HT1080 (cell line): ENCODE data around the gene POLN. TPM values are rescaled to one million over a fixed set of nuclear protein-coding genes. Genes with fewer than 3 reads are reported as not detected.

ENCODE experiments used
- DNase-seq: peaks from one replicate; pipeline ENCODE4 v3.0.0-alpha.2; 2015; ENCODE audit warnings: low read depth
- total RNA-seq: library from RNA; depleted of rRNA; stranded (reverse); fragments of >200 nt; shearing (Covaris generic); gene quantifications from 2 replicates; pipeline ENCODE4 v1.2.3, GENCODE V29; 2014

POLN gene
- total RNA-seq, 1 experiment from 2014 or later: 2.9 TPM

DNA sequence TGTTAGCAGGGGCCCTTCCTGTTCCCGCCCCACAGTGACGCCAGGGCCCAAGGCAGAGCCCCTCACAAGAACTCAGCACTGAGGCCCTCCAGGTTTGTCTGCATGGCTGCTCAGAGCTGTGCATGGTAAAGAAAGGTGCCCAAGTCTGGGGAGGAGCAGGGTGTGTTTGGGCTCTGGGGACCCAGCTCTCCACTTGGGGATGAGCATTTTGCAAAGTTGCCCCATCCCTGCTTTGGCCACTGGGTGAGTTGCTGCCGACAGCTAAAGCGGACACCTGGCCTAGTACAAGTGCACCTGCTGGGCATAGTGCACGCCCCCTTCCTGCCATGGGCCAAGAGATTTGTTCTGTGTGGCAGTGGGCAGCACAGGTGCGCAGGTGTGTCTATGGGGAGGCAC lies 22.0 kb upstream of the POLN start:
- no peak for DNase-seq

DNA sequence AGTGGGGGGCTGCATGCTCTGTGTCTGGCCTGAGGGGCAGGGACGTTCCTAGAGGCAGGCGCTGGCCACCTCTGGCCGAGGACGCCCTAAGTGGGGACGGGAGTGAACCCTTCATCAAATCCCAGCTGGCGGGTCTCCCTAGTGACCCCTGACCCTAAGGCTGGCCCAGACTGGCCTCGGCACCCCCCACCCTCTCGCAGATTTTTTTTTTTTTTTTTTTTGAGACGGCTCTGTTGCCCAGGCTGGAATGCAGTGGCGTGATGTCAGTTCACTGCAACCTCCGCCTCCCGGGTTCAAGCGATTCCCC lies 21.0 kb upstream of the POLN start:
- DNase-seq: no peak

- DNase-seq: peak; percentile 100
Observed at GRCh38 chr4:2262145-2262943, 20.4 kb upstream of the POLN start.

GRCh38 chr4:2261853-2262144 lies 19.9 kb upstream of the POLN start, which contains the start of gene MXD4:
TSS of gene MXD4 (minus strand) at chr4:2262109. CDS start at chr4:2261980, 129 bp downstream.
- no peak for DNase-seq

GRCh38 chr4:2261110-2261852 lies 19.4 kb upstream of the POLN start:
- no peak for DNase-seq

GRCh38 chr4:2260344-2261109 lies 18.6 kb upstream of the POLN start:
- DNase-seq: no peak

- DNase-seq: no peak
Observed at GRCh38 chr4:2259541-2260343, 17.8 kb upstream of the POLN start.

GRCh38 chr4:2259036-2259540 lies 17.2 kb upstream of the POLN start:
- no peak for DNase-seq

GRCh38 chr4:2258091-2259035 lies 16.4 kb upstream of the POLN start:
- DNase-seq: no peak

GRCh38 chr4:2257361-2258081 lies 15.6 kb upstream of the POLN start:
- DNase-seq: no peak

DNA sequence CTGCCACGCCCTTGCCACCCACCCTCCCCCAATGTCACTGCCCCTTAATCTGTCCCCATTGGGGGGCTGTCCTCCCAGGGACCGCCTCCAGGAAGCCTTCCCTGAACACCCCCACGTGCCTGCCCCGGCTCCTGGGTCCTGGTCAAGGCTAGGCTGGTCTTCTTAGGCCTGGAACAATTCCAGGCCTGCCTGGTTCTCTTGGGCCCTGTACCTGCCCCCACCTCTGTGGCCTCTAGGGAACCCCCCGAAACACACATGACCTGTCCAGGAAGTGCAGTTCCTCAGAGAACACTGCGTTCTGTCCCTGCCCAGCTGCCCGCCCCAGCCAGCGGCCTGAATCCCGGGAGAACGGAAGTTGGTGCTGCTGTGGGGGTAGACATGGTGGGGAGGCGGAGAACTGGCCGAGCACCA lies 14.9 kb upstream of the POLN start:
- DNase-seq: no peak

DNA sequence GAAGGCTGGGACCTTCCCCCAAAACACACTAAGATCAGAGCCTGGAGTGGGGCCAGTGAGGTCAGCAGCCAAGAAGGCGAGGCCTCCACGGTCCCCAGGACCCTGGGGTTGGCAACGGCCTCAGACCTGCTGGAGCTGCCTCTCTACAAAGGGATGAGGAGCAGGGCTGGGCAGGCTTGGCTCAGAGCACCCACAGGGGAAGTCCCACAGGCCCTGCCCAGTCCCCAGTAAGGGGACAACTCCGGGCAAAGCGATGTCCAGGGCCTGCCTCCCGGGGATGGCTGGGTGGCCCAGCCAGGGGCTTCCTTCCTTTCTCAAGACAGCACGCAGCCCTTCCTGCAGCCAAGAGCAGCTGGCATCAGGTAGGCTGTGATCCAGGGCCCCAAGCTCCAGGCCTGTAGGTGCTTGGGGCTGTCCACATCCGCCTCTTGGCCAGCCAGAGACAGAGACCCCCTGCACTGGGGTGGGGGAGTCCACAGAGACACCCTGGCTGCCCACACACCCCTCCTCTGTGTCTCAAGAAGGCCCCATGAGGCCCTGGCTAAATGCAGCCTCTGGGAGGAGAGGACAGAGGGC lies 14.3 kb upstream of the POLN start:
- DNase-seq: no peak

GRCh38 chr4:2255501-2256155 lies 13.7 kb upstream of the POLN start:
- no peak for DNase-seq

GRCh38 chr4:2254665-2255500 lies 13.0 kb upstream of the POLN start:
- no peak for DNase-seq

DNA sequence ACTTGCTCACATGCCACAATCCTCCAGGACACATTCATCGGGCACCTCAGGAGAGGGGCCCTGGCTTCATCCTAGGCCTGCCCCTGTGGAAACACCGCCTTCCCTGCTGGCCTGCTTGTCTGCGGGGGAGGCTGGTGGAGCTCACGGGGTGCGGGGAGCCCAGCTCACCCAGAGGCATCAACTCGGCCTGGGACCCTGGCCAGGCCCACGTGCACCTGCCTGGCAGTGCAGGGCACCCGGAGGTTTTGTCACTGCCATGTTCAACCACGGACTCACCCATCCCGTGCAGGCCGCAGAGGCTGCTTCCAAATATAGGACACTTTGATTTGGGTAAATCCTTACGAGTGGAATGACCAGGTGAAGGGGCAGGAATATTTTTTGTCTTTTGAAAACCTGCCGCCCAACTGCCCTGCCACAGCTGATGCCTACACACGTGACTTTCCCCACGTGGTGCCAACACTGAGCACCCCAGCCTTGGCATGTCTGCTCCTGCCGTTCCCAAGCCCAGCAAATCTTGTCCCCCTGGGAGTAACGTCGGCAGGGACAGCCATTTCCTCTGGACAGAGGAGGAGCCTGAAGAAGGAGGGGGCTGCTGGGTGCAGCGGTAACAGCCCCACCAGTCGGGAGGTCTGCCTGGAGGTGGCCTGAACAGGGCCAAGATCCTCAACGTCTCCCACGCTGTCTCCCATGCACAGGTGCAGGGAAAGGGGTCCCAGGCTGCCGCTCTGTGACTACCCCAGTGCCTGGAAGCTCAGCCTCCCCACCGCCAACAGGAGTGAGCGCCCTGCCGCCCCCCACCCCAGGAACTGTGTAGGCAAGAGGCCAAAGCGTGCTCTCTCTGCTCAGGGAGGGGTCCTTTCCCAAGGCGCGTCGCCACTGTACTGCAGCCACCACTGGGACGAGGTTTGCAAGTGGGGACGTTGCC lies 11.5 kb upstream of the POLN start:
- DNase-seq: no peak

DNA sequence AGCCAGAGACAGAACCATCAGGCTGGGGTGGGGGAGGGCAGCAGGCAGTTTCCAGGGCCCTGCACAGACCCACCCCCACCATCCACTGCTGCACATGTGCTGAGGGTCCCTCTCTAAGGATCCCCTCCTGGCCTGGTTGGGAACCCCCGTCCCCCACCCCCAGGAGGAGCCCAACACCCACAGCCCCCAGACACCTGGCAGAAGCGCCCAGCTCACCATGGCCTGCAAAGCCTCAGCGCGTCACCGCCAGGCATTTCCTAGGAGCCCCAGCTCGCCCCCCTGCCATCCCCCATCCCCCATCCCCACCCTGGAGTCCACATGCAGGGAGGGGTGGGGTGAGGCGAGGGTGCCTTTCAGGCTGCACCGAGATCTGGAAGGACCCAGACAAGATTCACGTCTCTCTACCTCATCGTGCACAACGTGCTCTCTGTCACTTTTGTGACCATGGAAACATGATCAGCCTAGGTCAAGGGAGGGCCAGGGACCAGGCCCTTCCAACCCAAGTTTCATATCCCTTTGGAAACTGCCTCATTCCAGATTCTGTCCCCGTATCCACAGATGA lies 10.7 kb upstream of the POLN start:
- DNase-seq: no peak
